A549 (cell line): ENCODE measurements around the gene ANKHD1. TPM values are rescaled to one million over a fixed set of nuclear protein-coding genes. Genes with fewer than 3 reads are reported as not detected.

ENCODE experiments used
- ATAC-seq, 2 experiments: fragments of 200-7000 bp in 1 of 2; fragments of >200 bp in 1 of 2; cut with Nextera tagmentation in 1 of 2; cut with Tn5 transposase in 1 of 2; 3 replicates each; pipeline versions ENCODE4 v1.8.0 to v1.9.1; 2018 to 2020; ENCODE audit warnings: mild to moderate bottlenecking in 1 of 2, moderate library complexity in 1 of 2
- CTCF ChIA-PET: fragments of 300-600 bp; sonication (Branson Sonifier 250); formaldehyde crosslinking; extraction: SDS; loops from one replicate; lab custom pipeline; 2021; ENCODE audit warnings: antibody characterized with exemption, inconsistent platforms; lab: Yijun Ruan, JAX
- POLR2A ChIA-PET: fragments of 350-600 bp; formaldehyde crosslinking; extraction: SDS; loops from one replicate; lab custom pipeline; 2021; ENCODE audit warnings: antibody characterized with exemption, inconsistent platforms; lab: Yijun Ruan, JAX
- DNase-seq, 2 experiments: peaks; one replicate each; pipeline versions ENCODE4 v3.0.0 to v3.0.0-alpha.2; 2011 to 2016; ENCODE audit warnings: low read depth in 1 of 2, low spot score in 1 of 2
- FAIRE-seq: peaks from 2 replicates; lab custom pipeline; 2011; peaks lifted over from hg19 to GRCh38; lab: Jason Lieb, UNC
- H3K27ac ChIP-seq, 2 experiments: fragments of >200 bp; sonication (Bioruptor Twin); formaldehyde crosslinking; 3 replicates each; pipeline ENCODE4 v1.5.1; 2016 to 2017
- H3K4me1 ChIP-seq: fragments of >200 bp; sonication (Bioruptor Twin); formaldehyde crosslinking; 3 replicates; pipeline ENCODE4 v1.6.1; 2016
- H3K4me2 ChIP-seq: fragments of >200 bp; sonication (Bioruptor Twin); formaldehyde crosslinking; 3 replicates; pipeline ENCODE4 v1.6.1; 2016
- H3K4me3 ChIP-seq: fragments of >200 bp; sonication (Bioruptor Twin); formaldehyde crosslinking; 3 replicates; pipeline ENCODE4 v1.5.1; 2016
- H3K9me3 ChIP-seq: fragments of >200 bp; sonication (Bioruptor Twin); formaldehyde crosslinking; 3 replicates; pipeline ENCODE4 v1.6.1; 2016
- CEBPB ChIP-seq, 2 experiments: fragments of >200 bp in 1 of 2; sonication (Bioruptor Twin) in 1 of 2; formaldehyde crosslinking in 1 of 2; IDR thresholded peaks; 2 replicates each; pipeline ENCODE4 v1.6.1; 2012 to 2016
- CHD2 ChIP-seq: fragments of 150-350 bp; IDR thresholded peaks from 2 replicates; pipeline ENCODE4 v1.6.1; 2014; ENCODE audit warnings: low read length; ENCODE audit not compliant: partially characterized antibody
- CHD4 ChIP-seq: fragments of 200-600 bp; sonication (generic); IDR thresholded peaks from 2 replicates; pipeline ENCODE4 v1.6.1; 2016; ENCODE audit warnings: antibody characterized with exemption, mild to moderate bottlenecking, borderline replicate concordance
- EHMT2 ChIP-seq: fragments of 200-600 bp; sonication (generic); IDR thresholded peaks from 2 replicates; pipeline ENCODE4 v1.6.1; 2016; ENCODE audit warnings: antibody characterized with exemption, low read depth, mild to moderate bottlenecking, moderate library complexity
- EP300 ChIP-seq, 2 experiments: fragments of >200 bp; sonication (Bioruptor Twin); formaldehyde crosslinking; IDR thresholded peaks; 2 replicates in 1 of 2; 3 replicates in 1 of 2; pipeline ENCODE4 v1.6.1; 2016 to 2017
- ESRRA ChIP-seq: fragments of 150-350 bp; IDR thresholded peaks from 2 replicates; pipeline ENCODE4 v1.6.1; 2014; ENCODE audit warnings: mild to moderate bottlenecking, low read length, borderline replicate concordance
- FOSL2 ChIP-seq, 2 experiments: fragments of 450-650 bp in 1 of 2; fragments of >200 bp in 1 of 2; sonication (Bioruptor Twin) in 1 of 2; formaldehyde crosslinking; IDR thresholded peaks; 2 replicates each; pipeline versions ENCODE4 v1.5.0 to v1.6.1; 2016 to 2020; ENCODE audit warnings: mild to moderate bottlenecking in 1 of 2, moderate library complexity in 1 of 2
- GATA3 ChIP-seq: IDR thresholded peaks from 2 replicates; pipeline ENCODE4 v1.6.1; 2012; ENCODE audit warnings: borderline replicate concordance
- HEYL ChIP-seq: fragments of 250-450 bp; sonication (Bioruptor Pico); IDR thresholded peaks from 2 replicates; pipeline ENCODE4 v1.8.0; 2021; ENCODE audit warnings: mild to moderate bottlenecking, moderate library complexity
- HOXB13 ChIP-seq: fragments of 250-450 bp; sonication (Bioruptor Pico); IDR thresholded peaks from 2 replicates; pipeline ENCODE4 v1.5.0; 2020; ENCODE audit warnings: low read depth, mild to moderate bottlenecking, moderate library complexity
- JUN ChIP-seq, 2 experiments: fragments of >200 bp; sonication (Bioruptor Twin); formaldehyde crosslinking; IDR thresholded peaks; 2 replicates in 1 of 2; 3 replicates in 1 of 2; pipeline ENCODE4 v1.6.1; 2016 to 2017
- KDM1A ChIP-seq: fragments of 200-600 bp; sonication (generic); IDR thresholded peaks from 2 replicates; pipeline ENCODE4 v1.6.1; 2016; ENCODE audit warnings: low read depth, mild to moderate bottlenecking
- MAZ ChIP-seq: fragments of 150-350 bp; IDR thresholded peaks from 2 replicates; pipeline ENCODE4 v1.6.1; 2014; ENCODE audit warnings: antibody characterized with exemption, low read depth, low read length, borderline replicate concordance
- NFE2L2 ChIP-seq: fragments of 150-350 bp; conservative IDR thresholded peaks from 2 replicates; pipeline ENCODE4 v1.6.1; 2014; ENCODE audit warnings: low read length
- NR3C1 ChIP-seq: fragments of >200 bp; sonication (Bioruptor Twin); formaldehyde crosslinking; IDR thresholded peaks from 3 replicates; pipeline ENCODE4 v1.6.1; 2017
- PBX3 ChIP-seq: IDR thresholded peaks from 2 replicates; pipeline ENCODE4 v1.6.1; 2012
- PHF8 ChIP-seq: fragments of 200-600 bp; sonication (generic); IDR thresholded peaks from 2 replicates; pipeline ENCODE4 v1.6.1; 2016; ENCODE audit warnings: low read depth, mild to moderate bottlenecking, antibody characterized with exemption, moderate library complexity, borderline replicate concordance
- POLR2AphosphoS2 ChIP-seq: conservative IDR thresholded peaks from 2 replicates; pipeline ENCODE4 v1.6.1; 2012; ENCODE audit warnings: low read length, improper control_type of control experiment, inconsistent platforms
- RAD21 ChIP-seq, 2 experiments: fragments of >200 bp in 1 of 2; sonication (Bioruptor Twin) in 1 of 2; formaldehyde crosslinking in 1 of 2; IDR thresholded peaks in 1 of 2; conservative IDR thresholded peaks in 1 of 2; 2 replicates in 1 of 2; 3 replicates in 1 of 2; pipeline ENCODE4 v1.6.1; 2012 to 2018; ENCODE audit warnings: inconsistent platforms in 1 of 2
- RARB ChIP-seq: fragments of 250-450 bp; sonication (Bioruptor Pico); IDR thresholded peaks from 2 replicates; pipeline ENCODE4 v1.8.0; 2021; ENCODE audit warnings: mild to moderate bottlenecking, moderate library complexity
- RFX5 ChIP-seq: fragments of 450-650 bp; IDR thresholded peaks from 2 replicates; pipeline ENCODE4 v1.7.1; 2014; ENCODE audit warnings: antibody characterized with exemption, mild to moderate bottlenecking, moderate library complexity
- SREBF2 ChIP-seq: fragments of 450-650 bp; IDR thresholded peaks from 2 replicates; pipeline ENCODE4 v1.6.1; 2014; ENCODE audit warnings: mild to moderate bottlenecking, moderate library complexity
- TFCP2L1 ChIP-seq: fragments of 250-450 bp; sonication (Bioruptor Pico); IDR thresholded peaks from 2 replicates; pipeline ENCODE4 v1.5.0; 2021; ENCODE audit warnings: mild to moderate bottlenecking
- ZC3H11A ChIP-seq: fragments of 450-650 bp; IDR thresholded peaks from 2 replicates; pipeline ENCODE4 v1.6.1; 2014; ENCODE audit warnings: antibody characterized with exemption, mild to moderate bottlenecking
- ZNF302 ChIP-seq: fragments of 250-450 bp; sonication (Bioruptor Pico); IDR thresholded peaks from 2 replicates; pipeline ENCODE4 v1.9.0; 2021; ENCODE audit warnings: inconsistent platforms, mild to moderate bottlenecking, moderate library complexity
- WGBS: methylation state at CpG from one replicate; pipeline ENCODE4 v1.1.6; 2017; ENCODE audit errors: missing lambda C conversion rate; 5-methylcytosine and 5-hydroxymethylcytosine counted together
- polyA plus RNA-seq, 4 experiments: library from polyadenylated mRNA; depleted of rRNA in 3 of 4; stranded (reverse); fragments of >200 nt; fragmentation: RNase III in 1 of 4; extraction: RNeasy Plus Mini Kit Qiagen cat#74134 plus additional on column Dnase treatment in 1 of 4; gene quantifications; 2 replicates in 3 of 4; 3 replicates in 1 of 4; pipeline ENCODE4 v1.2.3, GENCODE V29; 2011 to 2017

ANKHD1 gene
- polyA plus RNA-seq, 2 of the 4 experiments (the other 2 are of a cell fraction), result 46.9 to 94.1 TPM

- ChIA-PET CTCF (interaction anchor here (0.9 to 1.2 kb wide), 3 partner anchors 12 to 31 kb away, joined by 3 to 5 read pairs (median 5); no protein-coding TSS in a partner anchor), POLR2A (no interaction called here)
- peak overlapping the region; percentile 65 for H3K4me3 ChIP-seq
Observed at GRCh38 chr5:140403613-140404012, 2.0 kb downstream of the ANKHD1 start.

GRCh38 chr5:140408750-140409241, 7.2 kb downstream of the ANKHD1 start:
- FAIRE-seq (no peak), ATAC-seq (peak; percentile 75 to 77), DNase-seq (peak in 1 of 2 experiments; percentile 19)
- ChIA-PET POLR2A (no interaction called here), CTCF (interaction anchor here (0.9 kb wide), 1 partner anchor 43 kb away, joined by 4 read pairs; no protein-coding TSS in a partner anchor)
- Histone ChIP-seq H3K9me3 (no peaks in the 10 kb centered on the region), H3K4me3 (no peak overlapping the region), H3K4me1 (peaks cover 20% of the 10 kb centered on the region), H3K4me2 (peak overlapping the region; percentile 49), H3K27ac (no peak overlapping the region)
- no peak for TF ChIP-seq GATA3
- no peak for TF ChIP-seq ESRRA
- TF ChIP-seq RAD21 (conservative IDR thresholded peaks at IDR 0.05 in 1 of 2, IDR thresholded peaks at IDR 0.05 in 1 of 2), result peak in 1 of 2 experiments; percentile 11; a peak in 1 of 5 replicates
- no peak for TF ChIP-seq FOSL2 (IDR thresholded peaks at IDR 0.05)
- peak; percentile 21; the same call in 1 of the 2 replicates for TF ChIP-seq FOSL2 (CRISPR knock-in tag; IDR thresholded peaks at IDR 0.05)
- no peak for TF ChIP-seq ZNF302 (CRISPR knock-in tag)
- WGBS, result 34% methylated on average over 4 of the region's 4 CpGs

More at GRCh38 chr5:140403613-140404012, 2.0 kb downstream of the ANKHD1 start:
- Histone ChIP-seq H3K4me1 (peaks cover 33% of the 10 kb centered on the region), H3K9me3 (no peaks in the 10 kb centered on the region)
- TF ChIP-seq ZC3H11A, result no peak
- no peak for TF ChIP-seq KDM1A
- TF ChIP-seq EP300 (IDR thresholded peaks at IDR 0.05), result no peak
- TF ChIP-seq, all 56 proteins: peak for 0
- no peak overlapping the region; a peak in 1 of 6 replicates for H3K27ac ChIP-seq
- no peak for DNase-seq
- WGBS, result 70% methylated on average over 5 of the region's 5 CpGs
- peak overlapping the region; percentile 82 for H3K4me2 ChIP-seq
- no peak for FAIRE-seq
- ATAC-seq, result no peak

GRCh38 chr5:140413230-140413629, 11.6 kb downstream of the ANKHD1 start:
- Histone ChIP-seq H3K4me2 (no peak overlapping the region), H3K27ac (no peak overlapping the region), H3K4me3 (no peak overlapping the region), H3K4me1 (peaks cover 10% of the 10 kb centered on the region), H3K9me3 (no peaks in the 10 kb centered on the region)
- FAIRE-seq (peak; percentile 43), ATAC-seq (no peak), DNase-seq (no peak)
- POLR2A ChIA-PET, result no interaction called here
- TF ChIP-seq RFX5 (no peak), CEBPB (IDR thresholded peaks at IDR 0.05) (peak; percentile 19 to 38; a peak in 2 of 4 replicates)
- 63% methylated on average over 1 of the region's 1 CpG for WGBS
- CTCF ChIA-PET, result no interaction called here

GRCh38 chr5:140417235-140417634, 15.6 kb downstream of the ANKHD1 start:
- POLR2A ChIA-PET, result no interaction called here

More at GRCh38 chr5:140417235-140417634, 15.6 kb downstream of the ANKHD1 start:
- DNase-seq, result no peak
- WGBS, result 91% methylated on average over 2 of the region's 2 CpGs
- Histone ChIP-seq H3K4me3 (no peak overlapping the region), H3K9me3 (no peaks in the 10 kb centered on the region), H3K4me1 (peaks cover 7% of the 10 kb centered on the region), H3K27ac (no peak overlapping the region), H3K4me2 (no peak overlapping the region)
- no peak for ATAC-seq
- CTCF ChIA-PET, result interaction anchor here (0.6 to 1.5 kb wide), 2 partner anchors 9 to 71 kb away, joined by 3 read pairs; partner anchors contain the start of gene HBEGF
- FAIRE-seq, result no peak
- TF ChIP-seq MAZ (no peak), NR3C1 (no peak), EP300 (IDR thresholded peaks at IDR 0.05) (no peak), TFCP2L1 (CRISPR knock-in tag) (no peak), JUN (IDR thresholded peaks at IDR 0.05) (no peak), NFE2L2 (no peak), CHD2 (no peak), HOXB13 (CRISPR knock-in tag) (no peak), EHMT2 (no peak), PHF8 (no peak), HEYL (CRISPR knock-in tag) (no peak), GATA3 (no peak), PBX3 (no peak), RARB (CRISPR knock-in tag) (no peak), FOSL2 (IDR thresholded peaks at IDR 0.05) (no peak), FOSL2 (CRISPR knock-in tag; IDR thresholded peaks at IDR 0.05) (no peak), POLR2AphosphoS2 (no peak), SREBF2 (no peak), CHD4 (no peak)
